Stimulated activated CD8-positive, alpha-beta memory T cell treated with anti-CD3 and anti-CD28 coated beads, Interleukin-15, amount 100 ng/mL, for 48 hours (primary cell): ENCODE results near the gene MAN2B2.
"Not testable (repeated sequence)": the region's sequence is repeated elsewhere in the genome, so short reads cannot be mapped to it uniquely, and the experiment has no call there.

ENCODE experiments used
- DNase-seq, 2 donors: peaks; one replicate each; pipeline ENCODE4 v3.0.0-alpha.2; 2020; ENCODE audit warnings: low read depth in 2 of 2

The MAN2B2 gene

GRCh38 chr4:6641971-6642320, 67.0 kb downstream of the MAN2B2 start:
- DNase-seq: no peak

DNA sequence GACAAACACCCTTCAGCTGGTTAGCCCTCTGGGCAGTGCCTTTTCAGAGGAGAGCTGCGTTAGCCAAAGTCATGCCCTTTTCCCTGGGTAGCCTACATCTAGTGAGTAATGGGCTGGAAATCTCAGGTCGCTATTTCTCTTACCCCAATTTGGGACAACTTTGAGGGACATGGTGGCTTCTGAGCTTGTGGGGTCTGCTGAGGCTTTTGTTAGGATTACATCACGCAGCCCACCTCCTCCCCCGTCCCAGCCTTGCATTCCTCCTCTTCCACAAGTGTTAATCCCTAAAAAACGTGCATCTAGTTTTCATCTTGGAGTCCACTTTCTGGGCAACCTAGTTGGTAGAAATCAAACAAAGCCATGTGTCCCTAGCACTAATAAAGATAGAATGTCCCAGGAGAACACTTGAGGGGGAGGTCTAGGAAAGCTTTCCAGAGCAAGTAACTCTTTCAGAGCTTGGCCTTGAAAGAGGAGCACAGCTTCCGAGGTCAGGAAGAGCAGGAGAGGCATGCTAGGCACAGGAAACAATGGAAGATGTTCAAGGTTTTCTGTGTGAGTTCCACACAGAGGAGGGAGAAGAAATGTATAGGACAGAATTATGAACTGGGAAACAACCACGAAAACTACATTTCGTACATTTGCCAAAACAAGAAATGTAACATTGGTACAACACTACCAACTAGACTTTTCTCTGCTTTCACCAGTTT, 68.3 kb downstream of the MAN2B2 start:
- DNase-seq: no peak

GRCh38 chr4:6644792-6645530, 70.0 kb downstream of the MAN2B2 start:
- no peak for DNase-seq

GRCh38 chr4:6647169-6647568, 72.2 kb downstream of the MAN2B2 start:
- no peak for DNase-seq

DNA sequence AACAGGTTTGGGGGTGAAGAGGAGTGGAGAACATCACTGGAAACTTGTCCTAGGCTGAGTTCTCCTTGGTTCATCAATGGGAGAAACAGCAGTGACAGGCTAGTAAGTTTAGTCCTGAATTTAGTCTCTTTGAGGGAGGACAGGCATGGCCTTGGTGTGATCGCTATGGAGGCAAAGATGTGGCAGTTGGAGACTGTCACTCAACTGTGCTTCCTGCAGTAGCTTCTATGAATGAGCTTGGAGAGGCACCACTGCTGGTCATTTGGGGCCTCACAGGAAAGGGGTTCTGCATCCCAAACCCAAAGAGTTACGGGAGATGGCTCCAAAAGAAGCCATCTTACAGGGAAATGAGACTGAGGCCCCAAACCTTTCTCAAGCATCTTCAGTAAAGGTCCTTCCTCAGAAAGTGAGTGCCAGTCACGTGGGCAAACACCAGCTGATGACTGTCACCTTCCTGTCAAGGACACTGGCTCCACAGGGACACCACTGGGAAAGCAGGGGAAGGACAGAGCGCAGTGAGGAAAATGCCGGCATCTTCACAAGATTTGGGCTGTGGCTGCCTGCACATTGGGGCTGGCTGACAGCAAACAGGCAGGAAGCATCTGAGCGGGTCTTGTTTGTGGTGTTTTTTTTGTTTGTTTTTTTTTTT, 72.7 kb downstream of the MAN2B2 start:
- DNase-seq: no peak

GRCh38 chr4:6649216-6649615, 74.2 kb downstream of the MAN2B2 start:
- DNase-seq: no peak

DNA sequence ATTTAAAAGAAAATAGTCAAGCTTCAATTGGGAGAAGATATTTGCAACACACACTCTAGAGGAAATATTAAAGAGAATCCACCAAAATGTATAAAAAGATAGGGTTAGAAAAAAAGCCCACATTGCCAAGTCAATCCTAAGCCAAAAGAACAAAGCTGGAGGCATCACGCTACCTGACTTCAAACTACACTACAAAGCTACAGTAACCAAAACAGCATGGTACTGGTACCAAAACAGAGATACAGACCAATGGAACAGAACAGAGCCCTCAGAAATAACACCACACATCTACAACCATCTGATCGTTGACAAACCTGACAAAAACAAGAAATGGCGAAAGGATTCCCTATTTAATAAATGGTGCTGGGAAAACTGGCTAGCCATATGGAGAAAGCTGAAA, 79.2 kb downstream of the MAN2B2 start:
- DNase-seq: not testable (repeated sequence)

- DNase-seq: not testable (repeated sequence)
Measured at GRCh38 chr4:6655291-6655690, 80.3 kb downstream of the MAN2B2 start.

DNA sequence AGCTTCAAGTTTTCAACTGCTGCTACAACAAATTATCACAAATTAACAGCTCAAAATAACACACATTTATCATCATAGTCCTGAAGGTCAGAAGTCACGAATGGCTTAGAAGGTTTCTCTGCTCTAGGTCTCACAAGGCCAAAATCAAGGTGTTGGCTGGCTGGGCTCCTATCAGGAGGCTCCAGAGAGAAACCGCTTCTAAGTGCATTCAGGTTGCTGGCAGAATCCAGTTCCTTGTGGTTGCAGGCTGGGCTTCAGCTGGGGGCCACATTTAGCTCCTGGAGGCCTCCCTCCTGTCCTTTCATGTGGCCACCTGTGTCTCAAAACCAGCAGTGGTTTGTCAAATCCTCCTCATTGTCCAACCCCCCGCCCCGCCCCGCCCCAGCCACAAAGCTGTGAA, 80.9 kb downstream of the MAN2B2 start:
- DNase-seq: no peak

DNA sequence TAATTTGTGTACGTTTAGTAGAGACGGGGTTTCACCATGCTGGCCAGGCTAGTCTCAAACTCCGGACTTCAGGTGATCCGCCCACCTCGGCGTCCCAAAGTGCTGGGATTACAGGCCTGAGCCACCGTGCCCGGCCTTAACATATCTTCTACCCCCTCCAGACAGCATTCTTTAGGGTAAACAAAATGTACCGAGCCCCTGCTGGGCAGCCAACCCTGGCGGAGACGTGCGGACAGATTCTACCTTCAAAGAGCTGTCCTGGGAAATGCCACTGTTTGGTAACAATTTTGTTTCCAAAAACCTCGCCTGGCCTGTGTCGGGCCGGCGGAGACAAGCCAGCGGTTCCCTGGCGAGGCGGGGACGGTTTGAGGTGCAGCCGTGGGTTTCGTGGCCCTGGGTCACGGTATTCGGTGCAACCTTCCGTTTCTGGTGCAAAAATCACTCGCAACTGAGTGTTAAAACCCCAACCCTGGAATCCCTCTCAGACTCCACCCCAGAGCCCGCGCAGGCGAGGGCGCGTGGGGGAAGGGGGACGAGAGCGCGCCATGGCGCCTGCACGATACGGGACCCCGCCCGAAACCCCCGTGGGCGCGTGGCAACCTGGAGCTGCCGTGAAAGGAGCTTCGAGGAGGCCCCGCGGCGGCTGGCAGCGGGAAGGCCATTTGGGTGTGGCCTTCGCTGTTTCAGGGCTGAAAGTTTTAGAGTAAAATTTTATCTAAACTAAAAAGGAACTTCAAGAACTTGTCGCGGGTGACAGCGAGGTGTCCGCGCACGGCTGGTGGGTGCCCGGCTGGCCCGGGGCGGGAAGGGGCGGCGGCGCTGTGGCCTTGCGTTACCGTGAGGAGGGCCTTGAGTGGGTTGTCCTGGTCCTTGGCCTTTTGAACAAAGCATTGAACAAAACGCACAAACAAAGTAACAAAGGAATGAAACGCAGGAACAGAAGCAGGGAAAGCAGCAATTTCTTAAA, 82.5 kb downstream of the MAN2B2 start:
- no peak for DNase-seq

DNA sequence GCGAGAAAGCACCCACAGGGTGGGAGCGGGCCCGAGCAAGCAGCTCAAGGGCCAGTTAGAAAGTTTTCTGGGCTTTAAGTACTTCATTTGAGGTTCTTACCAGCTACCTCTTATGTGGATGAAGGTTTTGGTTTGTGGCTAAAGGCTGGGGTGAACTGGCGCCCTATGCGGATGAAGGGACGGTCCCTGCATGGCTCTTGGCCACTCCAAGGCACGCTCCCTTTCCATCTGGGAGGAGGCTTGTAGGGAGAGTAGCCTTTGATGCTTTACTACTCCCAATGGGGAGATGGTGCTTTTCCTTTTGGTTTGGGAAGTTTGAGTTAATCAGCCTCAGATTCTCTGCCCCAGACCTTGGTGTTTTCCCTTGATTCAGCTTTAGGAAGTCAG, 83.2 kb downstream of the MAN2B2 start:
- no peak for DNase-seq

DNA sequence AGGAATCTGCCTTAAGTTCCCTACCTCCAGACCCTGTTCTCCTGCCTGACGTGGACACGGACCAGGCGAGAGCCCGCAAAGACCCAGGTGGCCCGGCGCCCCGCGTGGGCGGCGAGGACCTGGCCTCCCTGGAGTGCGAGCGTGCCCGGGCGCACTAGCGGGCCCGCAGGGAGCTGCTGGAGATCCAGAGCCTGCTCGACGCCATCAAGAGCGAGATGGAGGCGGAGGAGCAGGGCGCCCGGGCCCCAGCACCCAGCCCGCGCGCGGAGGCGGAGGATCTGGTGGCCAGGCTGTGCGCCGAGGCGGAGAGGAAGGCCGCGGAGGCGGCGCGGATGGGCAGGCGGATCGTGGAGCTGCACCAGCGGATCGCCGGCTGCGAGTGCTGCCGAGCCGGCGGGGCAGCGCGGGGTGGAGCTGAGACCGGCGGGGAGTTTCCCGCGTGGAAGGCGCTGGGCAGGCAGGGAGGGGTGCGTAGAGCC, 83.6 kb downstream of the MAN2B2 start:
- DNase-seq: peak in 1 of 2 donors; percentile 40

GRCh38 chr4:6659897-6660296, 84.9 kb downstream of the MAN2B2 start:
- no peak for DNase-seq

- no peak for DNase-seq
Measured at GRCh38 chr4:6660430-6660829, 85.4 kb downstream of the MAN2B2 start.

DNA sequence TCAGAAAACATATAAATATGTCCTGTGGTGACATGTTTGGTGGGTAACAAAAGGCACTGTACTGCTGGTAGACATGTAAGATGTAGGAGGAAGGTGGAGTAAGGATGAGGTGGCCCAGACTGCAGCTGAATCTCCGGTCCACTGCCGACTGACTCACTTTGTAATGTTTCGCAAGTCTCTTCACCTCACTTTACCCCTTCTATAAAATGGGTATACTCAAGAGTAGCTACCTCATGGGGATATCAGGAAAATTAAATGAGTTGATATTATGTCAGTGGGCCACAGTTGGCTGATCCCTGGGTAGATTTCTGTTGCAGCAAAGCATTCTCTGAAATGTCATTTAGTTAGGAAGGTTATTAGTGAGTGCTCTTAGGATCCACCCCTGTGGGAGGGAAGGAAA, 87.6 kb downstream of the MAN2B2 start:
- DNase-seq: no peak

GRCh38 chr4:6663596-6664393, 88.8 kb downstream of the MAN2B2 start:
- DNase-seq: no peak

DNA sequence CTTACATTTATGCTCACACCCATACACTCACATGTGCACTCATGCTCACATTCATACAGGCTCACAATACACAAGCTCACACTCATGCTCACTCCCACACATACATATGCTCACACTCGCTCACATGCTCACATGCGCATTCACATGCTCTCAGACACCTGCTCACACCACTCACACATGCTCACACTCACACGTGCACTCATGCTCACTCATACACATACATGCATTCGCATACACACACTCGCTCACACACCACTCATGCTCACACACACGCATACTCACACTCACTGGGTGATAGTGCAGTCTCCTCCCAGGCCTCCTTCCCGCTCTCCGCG, 90.3 kb downstream of the MAN2B2 start:
- no peak for DNase-seq

DNA sequence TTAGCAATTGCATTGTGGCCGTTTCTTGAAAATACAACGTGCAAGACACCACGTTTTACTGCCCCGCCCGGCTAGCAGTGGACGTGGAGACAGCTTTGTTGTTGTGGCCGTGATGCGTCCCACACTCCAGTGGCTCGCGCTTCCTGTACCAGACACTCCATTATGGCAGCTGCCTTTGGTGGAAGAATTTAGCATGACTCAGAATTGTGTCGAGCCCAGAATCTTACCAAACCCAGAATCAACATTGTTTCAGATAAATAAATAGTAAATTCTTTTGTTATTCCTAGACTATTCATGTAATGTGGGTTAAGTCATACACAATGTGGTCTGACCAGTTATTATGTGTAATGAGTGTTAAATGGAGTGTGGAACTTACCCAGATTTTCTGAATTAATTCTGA, 93.4 kb downstream of the MAN2B2 start:
- DNase-seq: no peak

DNA sequence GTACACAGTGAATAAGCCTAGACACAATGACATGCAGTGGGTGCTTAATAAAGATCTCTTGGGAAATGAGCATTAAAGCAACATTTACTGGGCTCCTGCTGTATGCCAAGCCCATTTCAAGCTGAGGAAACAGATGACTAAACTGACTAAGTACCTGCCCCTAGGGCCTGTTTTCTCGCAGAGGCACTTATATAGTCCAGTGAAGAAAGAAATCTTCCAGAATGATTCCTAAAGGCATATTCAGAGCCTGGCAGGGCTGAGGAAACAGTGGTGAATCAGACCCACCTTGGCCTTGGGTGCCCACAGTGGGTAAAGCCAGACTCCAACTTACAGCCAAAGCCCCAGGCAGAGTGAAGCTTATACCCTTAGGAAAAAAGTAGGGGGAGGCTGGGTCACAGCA, 96.7 kb downstream of the MAN2B2 start:
- no peak for DNase-seq

- no peak for DNase-seq
Measured at GRCh38 chr4:6672131-6672530, 97.1 kb downstream of the MAN2B2 start.

GRCh38 chr4:6672541-6673190, 97.7 kb downstream of the MAN2B2 start:
- not testable (repeated sequence) for DNase-seq
